Endothelial cell of umbilical vein (primary cell): Measurements from ENCODE around the gene UBA52. TPM values are rescaled to one million over a fixed set of nuclear protein-coding genes. Genes with fewer than 3 reads are reported as not detected.
A peak's percentile ranks its signal among the peaks of the same experiment; 100 is the strongest.

Source experiments
- BruUV-seq: library from RNA; stranded (reverse); fragments of 400-500 nt; replicated peaks from 2 replicates; lab custom pipeline; 2021; lab: Mats Ljungman, UMichigan
- CTCF ChIA-PET: fragments of 300-600, 350-600 bp; sonication (Branson Sonifier 250); formaldehyde crosslinking; loops from one replicate; lab custom pipeline; 2021; ENCODE audit warnings: antibody characterized with exemption, inconsistent platforms; lab: Charles Lee
- POLR2A ChIA-PET: fragments of 300-600, 350-600 bp; sonication (Branson Sonifier 250); formaldehyde crosslinking; loops from one replicate; lab custom pipeline; 2021; ENCODE audit warnings: antibody characterized with exemption, inconsistent platforms; lab: Charles Lee
- DNase-seq: peaks from one replicate; pipeline ENCODE4 v3.0.0-alpha.2; 2011; ENCODE audit warnings: low read depth, low spot score
- FAIRE-seq: peaks from 2 replicates; lab custom pipeline; 2011; peaks lifted over from hg19 to GRCh38; lab: Jason Lieb, UNC
- H2AFZ ChIP-seq: 2 replicates; pipeline ENCODE4 v1.6.0; 2012; ENCODE audit warnings: low read depth, low read length, control low read depth, inconsistent platforms
- H3K27ac ChIP-seq: 2 replicates; pipeline ENCODE4 v1.5.1; 2011; ENCODE audit warnings: low read depth, mild to moderate bottlenecking, control low read depth, low read length, moderate library complexity; ENCODE audit not compliant: insufficient read depth
- H3K27me3 ChIP-seq, 2 experiments: 2 replicates each; pipeline versions ENCODE4 v1.6.0 to v1.6.1; 2011; ENCODE audit warnings: low read length in 2 of 2, mixed read lengths in 1 of 2; ENCODE audit not compliant: control insufficient read depth in 2 of 2, insufficient read depth in 2 of 2
- H3K36me3 ChIP-seq, 2 experiments: 2 replicates in 1 of 2; 3 replicates in 1 of 2; pipeline ENCODE4 v1.5.1; 2011; ENCODE audit warnings: low read length in 2 of 2, mild to moderate bottlenecking in 1 of 2, moderate library complexity in 1 of 2; ENCODE audit not compliant: control insufficient read depth in 2 of 2, insufficient read depth in 2 of 2; ENCODE audit errors: extremely low read depth in 1 of 2
- H3K4me1 ChIP-seq: 3 replicates; pipeline ENCODE4 v1.5.1; 2011; ENCODE audit warnings: mild to moderate bottlenecking, low read length; ENCODE audit not compliant: control insufficient read depth, insufficient read depth; ENCODE audit errors: extremely low read depth
- H3K4me2 ChIP-seq: 2 replicates; pipeline ENCODE4 v1.6.1; 2011; ENCODE audit warnings: low read length, control low read depth, mixed read lengths; ENCODE audit not compliant: insufficient read depth
- H3K4me3 ChIP-seq, 3 experiments: fragments of 200-600 bp in 1 of 3; sonication (generic), shearing (Covaris generic) in 1 of 3; replicated peaks in 1 of 3; 2 replicates each; pipeline ENCODE4 v1.5.1; 2011 to 2016; ENCODE audit warnings: control low read depth in 3 of 3, low read length in 3 of 3, mild to moderate bottlenecking in 2 of 3, inconsistent platforms in 1 of 3, low read depth in 1 of 3, moderate library complexity in 1 of 3; ENCODE audit not compliant: insufficient read depth in 1 of 3
- H3K79me2 ChIP-seq: 2 replicates; pipeline ENCODE4 v1.6.0; 2012; ENCODE audit warnings: low read length, inconsistent platforms; ENCODE audit not compliant: control insufficient read depth, insufficient read depth
- H3K9ac ChIP-seq: replicated peaks from 2 replicates; pipeline ENCODE3; 2011; ENCODE audit warnings: low read length, control low read depth; ENCODE audit not compliant: insufficient read depth; ENCODE audit errors: extremely low read depth
- H3K9me1 ChIP-seq: replicated peaks from 3 replicates; pipeline ENCODE4 v1.6.0; 2011; ENCODE audit warnings: mild to moderate bottlenecking, low read length; ENCODE audit not compliant: control insufficient read depth, insufficient read depth; ENCODE audit errors: extremely low read depth
- H3K9me3 ChIP-seq: replicated peaks from 2 replicates; pipeline ENCODE4 v1.5.1; 2012; ENCODE audit warnings: low read length, inconsistent platforms; ENCODE audit not compliant: control insufficient read depth, insufficient read depth
- H4K20me1 ChIP-seq: replicated peaks from 2 replicates; pipeline ENCODE3; 2011; ENCODE audit warnings: mild to moderate bottlenecking, low read length; ENCODE audit not compliant: control insufficient read depth, insufficient read depth; ENCODE audit errors: extremely low read depth
- EZH2 ChIP-seq: IDR thresholded peaks from 2 replicates; pipeline ENCODE4 v1.6.1; 2012; ENCODE audit warnings: borderline replicate concordance, low read depth, mild to moderate bottlenecking, moderate library complexity, low read length, inconsistent platforms; ENCODE audit not compliant: severe bottlenecking
- FOS ChIP-seq: IDR thresholded peaks from 2 replicates; pipeline ENCODE4 v1.6.1; 2011; ENCODE audit warnings: mild to moderate bottlenecking, low read length, moderate library complexity, borderline replicate concordance; ENCODE audit not compliant: insufficient read depth
- GATA2 ChIP-seq: IDR thresholded peaks from 2 replicates; pipeline ENCODE4 v1.7.0; 2011; ENCODE audit warnings: low read depth, mild to moderate bottlenecking, moderate library complexity, mixed read lengths, low read length; ENCODE audit not compliant: insufficient read length, insufficient read depth
- MYC ChIP-seq: IDR thresholded peaks from one replicate; pipeline ENCODE4 v1.6.1; 2011; ENCODE audit warnings: mild to moderate bottlenecking, low read depth, low read length
- POLR2A ChIP-seq: IDR thresholded peaks from 2 replicates; pipeline ENCODE4 v1.6.1; 2012; ENCODE audit warnings: low read depth, mild to moderate bottlenecking, control low read depth, low read length
- POLR2AphosphoS5 ChIP-seq: IDR thresholded peaks from 2 replicates; pipeline ENCODE4 v1.6.1; 2012; ENCODE audit warnings: low read depth, mild to moderate bottlenecking, control low read depth, low read length, moderate library complexity; ENCODE audit not compliant: insufficient read depth
- dilution Hi-C: fragments of 300-500 bp; cut with MboI; formaldehyde crosslinking; loops from one replicate; pipeline ENCODE4 v1.15.0; 2019; ENCODE audit warnings: low sequenced_read_pairs; ENCODE audit not compliant: extremely low pct_ligation_motif_present
- intact Hi-C: fragments of 100-400 bp; cut with micrococcal nuclease; formaldehyde crosslinking; loops from one replicate; pipeline ENCODE4 v1.10.0; 2022
- polyA plus RNA-seq, 4 experiments: library from polyadenylated mRNA; depleted of rRNA in 3 of 4; stranded (reverse) in 3 of 4; unstranded in 1 of 4; fragments of >200 nt; gene quantifications; 2 replicates each; pipeline versions ENCODE4 v1.2.1 to v1.2.3, GENCODE V29; 2011 to 2012; ENCODE audit warnings: missing spikeins in 1 of 4
- total RNA-seq: library from RNA; stranded (reverse); gene quantifications from 2 replicates; pipeline ENCODE4 v1.2.3, GENCODE V29; 2021
- TF ChIP-seq, protein P1 (sequence below), 2 donors: IDR thresholded peaks; 1 replicate in 1 of 2; 2 replicates in 1 of 2; pipeline ENCODE4 v1.5.1; 2011; ENCODE audit warnings: low read length in 2 of 2, mild to moderate bottlenecking in 2 of 2, moderate library complexity in 2 of 2, control low read depth in 1 of 2, inconsistent platforms in 1 of 2, low read depth in 1 of 2; ENCODE audit not compliant: insufficient read depth in 1 of 2; ENCODE audit errors: extremely low read depth in 1 of 2
- TF ChIP-seq, protein P2 (sequence below): IDR thresholded peaks from 2 replicates; pipeline ENCODE4 v1.6.1; 2011; ENCODE audit not compliant: insufficient read depth, insufficient read length

UBA52 gene
- total and polyA plus RNA-seq, 2 donors (not counting 3 experiments of a cell fraction or from before 2014, with no cell fraction given): 1,221 to 3,506 TPM

- DNase-seq: no peak
- Histone ChIP-seq H3K4me3 (no peak overlapping the region), H3K36me3 (no peaks in the 10 kb centered on the region), H3K27me3 (peaks cover 73 to 83% of the 10 kb centered on the region in 2 experiments), H3K4me1 (peaks cover 13% of the 10 kb centered on the region), H3K4me2 (no peak overlapping the region), H3K9me3 (no peaks in the 10 kb centered on the region), H4K20me1 (no peaks in the 10 kb centered on the region), H3K27ac (no peak overlapping the region), H3K79me2 (no peaks in the 10 kb centered on the region), H3K9ac (no peak overlapping the region), H2AFZ (no peak overlapping the region), H3K9me1 (no peaks in the 10 kb centered on the region)
- no TSS peak for BruUV-seq
- ChIA-PET CTCF (interaction anchor here (1.5 kb wide), 1 partner anchor 14 kb away, joined by 5 read pairs; no protein-coding TSS in a partner anchor), POLR2A (no interaction called here)
- FAIRE-seq: no peak
- intact Hi-C loops (no loop called here), dilution Hi-C loops (no loop called here)
- no peak for TF ChIP-seq POLR2A
- peak; percentile 98 for TF ChIP-seq EZH2
Measured at GRCh38 chr19:18607226-18608101, 35.8 kb downstream of the UBA52 start.

- H3K4me2 ChIP-seq: no peak overlapping the region
- peaks cover 16% of the 10 kb centered on the region for H3K4me1 ChIP-seq
- H3K79me2 ChIP-seq: no peaks in the 10 kb centered on the region
- intact Hi-C loops (no loop called here), dilution Hi-C loops (no loop called here)
- H3K27ac ChIP-seq: no peak overlapping the region
- peaks cover 76 to 86% of the 10 kb centered on the region in 2 experiments for H3K27me3 ChIP-seq
- no peak overlapping the region for H3K4me3 ChIP-seq
- no peak for DNase-seq
- no peak for TF ChIP-seq FOS
- TF ChIP-seq POLR2AphosphoS5: no peak
- peak; percentile 65 for TF ChIP-seq EZH2
- TF ChIP-seq, protein P1, sequence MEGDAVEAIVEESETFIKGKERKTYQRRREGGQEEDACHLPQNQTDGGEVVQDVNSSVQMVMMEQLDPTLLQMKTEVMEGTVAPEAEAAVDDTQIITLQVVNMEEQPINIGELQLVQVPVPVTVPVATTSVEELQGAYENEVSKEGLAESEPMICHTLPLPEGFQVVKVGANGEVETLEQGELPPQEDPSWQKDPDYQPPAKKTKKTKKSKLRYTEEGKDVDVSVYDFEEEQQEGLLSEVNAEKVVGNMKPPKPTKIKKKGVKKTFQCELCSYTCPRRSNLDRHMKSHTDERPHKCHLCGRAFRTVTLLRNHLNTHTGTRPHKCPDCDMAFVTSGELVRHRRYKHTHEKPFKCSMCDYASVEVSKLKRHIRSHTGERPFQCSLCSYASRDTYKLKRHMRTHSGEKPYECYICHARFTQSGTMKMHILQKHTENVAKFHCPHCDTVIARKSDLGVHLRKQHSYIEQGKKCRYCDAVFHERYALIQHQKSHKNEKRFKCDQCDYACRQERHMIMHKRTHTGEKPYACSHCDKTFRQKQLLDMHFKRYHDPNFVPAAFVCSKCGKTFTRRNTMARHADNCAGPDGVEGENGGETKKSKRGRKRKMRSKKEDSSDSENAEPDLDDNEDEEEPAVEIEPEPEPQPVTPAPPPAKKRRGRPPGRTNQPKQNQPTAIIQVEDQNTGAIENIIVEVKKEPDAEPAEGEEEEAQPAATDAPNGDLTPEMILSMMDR (IDR thresholded peaks at IDR 0.05; ENCODE audit: extremely low read depth in 1 of 2, insufficient read depth in 1 of 2, low read depth in 1 of 2, low read length in 2 of 2): no peak
- TF ChIP-seq, protein P2, sequence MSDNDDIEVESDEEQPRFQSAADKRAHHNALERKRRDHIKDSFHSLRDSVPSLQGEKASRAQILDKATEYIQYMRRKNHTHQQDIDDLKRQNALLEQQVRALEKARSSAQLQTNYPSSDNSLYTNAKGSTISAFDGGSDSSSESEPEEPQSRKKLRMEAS: no peak
- no peak for TF ChIP-seq GATA2
- TF ChIP-seq POLR2A: no peak
- TF ChIP-seq MYC: no peak
- ChIA-PET CTCF (interaction anchor here (1.5 kb wide), 1 partner anchor 15 kb away, joined by 5 read pairs; no protein-coding TSS in a partner anchor), POLR2A (no interaction called here)
- no peak overlapping the region for H2AFZ ChIP-seq
- no peaks in the 10 kb centered on the region for H4K20me1 ChIP-seq
- H3K9me1 ChIP-seq: no peaks in the 10 kb centered on the region
- no peak overlapping the region for H3K9ac ChIP-seq
- BruUV-seq: no TSS peak
- no peaks in the 10 kb centered on the region for H3K36me3 ChIP-seq
- FAIRE-seq: no peak
- no peaks in the 10 kb centered on the region for H3K9me3 ChIP-seq
Measured at GRCh38 chr19:18608102-18608804, 36.6 kb downstream of the UBA52 start.
